ENCODE measurements around the gene SUSD6.

The SUSD6 gene

GRCh38 chr14:69675877-69676416, 64.6 kb downstream of the SUSD6 start:
- H3K27ac ChIP-seq (replicated peaks; ENCODE audit: low read length) = no peak overlapping the region
- H3K27me3 ChIP-seq (ENCODE audit: control insufficient read depth in 3 of 3, insufficient read depth in 3 of 3, low read depth in 1 of 3, low read length in 3 of 3) = peaks cover 0 to 3% (median 0%) of the 10 kb centered on the region in 3 experiments
- WGBS, 2 donors (ENCODE audit: extremely low coverage in 2 of 2, insufficient read length in 2 of 2, insufficient replicate concordance in 1 of 2) = no CpG with 5 or more reads among the region's 2 CpGs
- no peak overlapping the region for H4K91ac ChIP-seq (ENCODE audit: low read depth, low read length, poor library complexity)
- no peak overlapping the region for H3K9ac ChIP-seq (ENCODE audit: low read depth, low read length, poor library complexity)
- no peak overlapping the region for H3K4ac ChIP-seq (ENCODE audit: low read length)
- H2AFZ ChIP-seq (ENCODE audit: low read length) = no peak overlapping the region
- H3K4me1 ChIP-seq (ENCODE audit: control insufficient read depth in 2 of 2, insufficient read depth in 1 of 2, low read depth in 1 of 2, low read length in 2 of 2) = peaks cover 0 to 8% of the 10 kb centered on the region in 2 donors
- H3K79me1 ChIP-seq (ENCODE audit: low read depth, low read length) = no peaks in the 10 kb centered on the region
- H2AK5ac ChIP-seq (ENCODE audit: low read depth, low read length) = no peak overlapping the region
- no peak overlapping the region for H3K18ac ChIP-seq (ENCODE audit: low read length)
- H3K14ac ChIP-seq (ENCODE audit: low read length) = no peak overlapping the region
- H3K36me3 ChIP-seq (replicated peaks in 1 of 2; ENCODE audit: control insufficient read depth in 2 of 2, insufficient read depth in 2 of 2, low read length in 2 of 2) = no peaks in the 10 kb centered on the region
- H2BK15ac ChIP-seq (ENCODE audit: low read length) = no peak overlapping the region
- no peak overlapping the region for H2BK12ac ChIP-seq (ENCODE audit: low read length)
- H3K23ac ChIP-seq (ENCODE audit: low read depth, low read length, poor library complexity) = no peak overlapping the region
- H2BK120ac ChIP-seq (ENCODE audit: low read depth, low read length) = no peak overlapping the region
- DNase-seq (ENCODE audit: low spot score) = no peak
- H4K8ac ChIP-seq (ENCODE audit: low read depth, low read length) = no peak overlapping the region
- no peak overlapping the region for H3K4me3 ChIP-seq (ENCODE audit: low read length in 2 of 2)
- H2BK5ac ChIP-seq (ENCODE audit: low read length) = no peak overlapping the region
- H3K9me3 ChIP-seq (replicated peaks in 1 of 2; ENCODE audit: control insufficient read depth in 2 of 2, insufficient read depth in 1 of 2, low read depth in 1 of 2, low read length in 2 of 2) = no peaks in the 10 kb centered on the region
- no peak overlapping the region for H3K4me2 ChIP-seq (ENCODE audit: insufficient read depth, low read length, poor library complexity, severe bottlenecking)

DNA sequence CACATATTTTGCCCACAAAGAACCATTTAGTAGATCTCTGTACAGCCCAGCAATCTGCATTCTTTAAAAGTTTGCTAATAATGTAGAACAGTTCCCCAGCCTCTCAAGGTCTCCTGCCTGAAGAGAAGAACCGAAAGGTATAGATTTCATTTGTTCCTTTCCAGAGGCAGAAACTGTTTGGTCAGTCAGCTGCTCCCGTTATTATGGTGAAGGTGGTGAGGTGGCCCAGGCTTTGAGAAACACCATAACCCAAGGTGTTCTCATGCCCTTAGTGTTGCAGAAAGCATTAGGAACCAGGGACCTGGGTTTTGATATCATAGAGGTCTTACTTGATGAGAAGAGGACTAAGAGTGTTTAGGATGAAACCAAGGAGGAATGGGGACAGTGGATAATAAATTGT, 65.3 kb downstream of the SUSD6 start:
- H2BK5ac ChIP-seq (ENCODE audit: low read length) = no peak overlapping the region
- WGBS, 2 donors (ENCODE audit: extremely low coverage in 2 of 2, insufficient read length in 2 of 2, insufficient replicate concordance in 1 of 2) = no CpG with 5 or more reads among the region's 2 CpGs
- H3K23ac ChIP-seq (ENCODE audit: low read depth, low read length, poor library complexity) = no peak overlapping the region
- H3K14ac ChIP-seq (ENCODE audit: low read length) = no peak overlapping the region
- H3K27ac ChIP-seq (replicated peaks; ENCODE audit: low read length) = no peak overlapping the region
- H3K9ac ChIP-seq (ENCODE audit: low read depth, low read length, poor library complexity) = no peak overlapping the region
- no peak overlapping the region for H3K4me2 ChIP-seq (ENCODE audit: insufficient read depth, low read length, poor library complexity, severe bottlenecking)
- DNase-seq (ENCODE audit: low spot score) = no peak
- H3K36me3 ChIP-seq (replicated peaks in 1 of 2; ENCODE audit: control insufficient read depth in 2 of 2, insufficient read depth in 2 of 2, low read length in 2 of 2) = no peaks in the 10 kb centered on the region
- H4K91ac ChIP-seq (ENCODE audit: low read depth, low read length, poor library complexity) = no peak overlapping the region
- H2BK15ac ChIP-seq (ENCODE audit: low read length) = no peak overlapping the region
- no peak overlapping the region for H2AK5ac ChIP-seq (ENCODE audit: low read depth, low read length)
- H3K9me3 ChIP-seq (replicated peaks in 1 of 2; ENCODE audit: control insufficient read depth in 2 of 2, insufficient read depth in 1 of 2, low read depth in 1 of 2, low read length in 2 of 2) = no peaks in the 10 kb centered on the region
- H3K4ac ChIP-seq (ENCODE audit: low read length) = no peak overlapping the region
- no peak overlapping the region for H2AFZ ChIP-seq (ENCODE audit: low read length)
- no peak overlapping the region for H3K4me3 ChIP-seq (ENCODE audit: low read length in 2 of 2)
- H3K79me1 ChIP-seq (ENCODE audit: low read depth, low read length) = no peaks in the 10 kb centered on the region
- H2BK120ac ChIP-seq (ENCODE audit: low read depth, low read length) = no peak overlapping the region
- H2BK12ac ChIP-seq (ENCODE audit: low read length) = no peak overlapping the region
- H4K8ac ChIP-seq (ENCODE audit: low read depth, low read length) = no peak overlapping the region
- H3K4me1 ChIP-seq (ENCODE audit: control insufficient read depth in 2 of 2, insufficient read depth in 1 of 2, low read depth in 1 of 2, low read length in 2 of 2) = peaks cover 0 to 3% of the 10 kb centered on the region in 2 donors
- no peak overlapping the region for H3K18ac ChIP-seq (ENCODE audit: low read length)
- no peaks in the 10 kb centered on the region for H3K27me3 ChIP-seq (ENCODE audit: control insufficient read depth in 3 of 3, insufficient read depth in 3 of 3, low read depth in 1 of 3, low read length in 3 of 3)

DNA sequence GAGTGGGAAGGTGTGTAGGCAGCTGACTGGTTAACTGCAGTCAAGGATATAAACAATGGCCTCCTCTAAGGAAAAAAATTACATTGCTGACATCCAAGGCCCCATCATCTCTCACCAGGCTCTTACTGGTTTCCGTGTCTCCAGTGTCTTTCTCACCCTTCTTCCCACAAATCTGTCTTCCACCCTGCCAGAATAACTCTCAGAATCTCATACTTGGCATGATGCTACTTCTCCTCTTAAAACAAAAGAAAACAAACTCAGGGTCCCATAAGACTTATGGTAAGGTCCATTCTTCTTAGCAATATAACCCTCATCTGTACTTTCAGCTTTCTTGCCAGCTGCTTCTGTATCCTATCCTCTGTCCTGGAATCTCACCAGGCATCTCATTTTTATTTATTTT, 68.9 kb downstream of the SUSD6 start:
- no peak overlapping the region for H2BK5ac ChIP-seq (ENCODE audit: low read length)
- no peaks in the 10 kb centered on the region for H3K79me1 ChIP-seq (ENCODE audit: low read depth, low read length)
- no peaks in the 10 kb centered on the region for H3K9me3 ChIP-seq (replicated peaks in 1 of 2; ENCODE audit: control insufficient read depth in 2 of 2, insufficient read depth in 1 of 2, low read depth in 1 of 2, low read length in 2 of 2)
- H3K27ac ChIP-seq (replicated peaks; ENCODE audit: low read length) = no peak overlapping the region
- H2AFZ ChIP-seq (ENCODE audit: low read length) = no peak overlapping the region
- H3K27me3 ChIP-seq (ENCODE audit: control insufficient read depth in 3 of 3, insufficient read depth in 3 of 3, low read depth in 1 of 3, low read length in 3 of 3) = no peaks in the 10 kb centered on the region
- no peak overlapping the region for H2BK12ac ChIP-seq (ENCODE audit: low read length)
- H3K36me3 ChIP-seq (replicated peaks in 1 of 2; ENCODE audit: control insufficient read depth in 2 of 2, insufficient read depth in 2 of 2, low read length in 2 of 2) = no peaks in the 10 kb centered on the region
- no peak overlapping the region for H3K18ac ChIP-seq (ENCODE audit: low read length)
- H3K23ac ChIP-seq (ENCODE audit: low read depth, low read length, poor library complexity) = no peak overlapping the region
- no peak overlapping the region for H3K4me2 ChIP-seq (ENCODE audit: insufficient read depth, low read length, poor library complexity, severe bottlenecking)
- WGBS, 2 donors (ENCODE audit: extremely low coverage in 2 of 2, insufficient read length in 2 of 2, insufficient replicate concordance in 1 of 2) = no CpG with 5 or more reads among the region's 1 CpG
- no peak overlapping the region for H2AK5ac ChIP-seq (ENCODE audit: low read depth, low read length)
- no peak overlapping the region for H4K8ac ChIP-seq (ENCODE audit: low read depth, low read length)
- H3K4me3 ChIP-seq (ENCODE audit: low read length in 2 of 2) = no peak overlapping the region
- no peak overlapping the region for H4K91ac ChIP-seq (ENCODE audit: low read depth, low read length, poor library complexity)
- H3K9ac ChIP-seq (ENCODE audit: low read depth, low read length, poor library complexity) = no peak overlapping the region
- H3K4ac ChIP-seq (ENCODE audit: low read length) = no peak overlapping the region
- no peak for DNase-seq (ENCODE audit: low spot score)
- peaks cover 4 to 8% of the 10 kb centered on the region in 2 donors for H3K4me1 ChIP-seq (ENCODE audit: control insufficient read depth in 2 of 2, insufficient read depth in 1 of 2, low read depth in 1 of 2, low read length in 2 of 2)
- H2BK120ac ChIP-seq (ENCODE audit: low read depth, low read length) = no peak overlapping the region
- no peak overlapping the region for H3K14ac ChIP-seq (ENCODE audit: low read length)
- no peak overlapping the region for H2BK15ac ChIP-seq (ENCODE audit: low read length)

DNA sequence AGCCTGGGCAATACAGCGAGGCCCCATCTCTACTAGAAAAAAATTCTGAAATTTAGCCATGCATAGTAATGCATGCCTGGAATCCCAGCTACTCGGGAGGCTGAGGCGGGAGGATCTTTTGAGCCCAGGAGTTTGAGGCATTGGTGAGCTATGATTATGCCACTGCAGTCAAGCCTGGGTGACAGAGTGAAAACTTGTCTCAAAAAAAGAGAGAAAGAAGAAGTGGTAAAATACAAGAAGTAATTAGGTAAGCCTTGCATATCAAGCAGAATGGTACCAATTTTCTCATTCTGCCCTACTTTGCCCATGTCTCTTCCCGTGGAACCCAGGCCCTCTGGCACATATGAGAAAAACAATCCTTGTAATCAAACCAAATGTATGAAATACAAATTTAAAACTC, 70.7 kb downstream of the SUSD6 start:
- H2BK12ac ChIP-seq (ENCODE audit: low read length) = no peak overlapping the region
- no peak overlapping the region for H3K4me3 ChIP-seq (ENCODE audit: low read length in 2 of 2)
- no peak overlapping the region for H3K18ac ChIP-seq (ENCODE audit: low read length)
- H3K27ac ChIP-seq (replicated peaks; ENCODE audit: low read length) = no peak overlapping the region
- no peak overlapping the region for H2BK120ac ChIP-seq (ENCODE audit: low read depth, low read length)
- H2BK5ac ChIP-seq (ENCODE audit: low read length) = no peak overlapping the region
- no peak overlapping the region for H3K23ac ChIP-seq (ENCODE audit: low read depth, low read length, poor library complexity)
- H3K4me2 ChIP-seq (ENCODE audit: insufficient read depth, low read length, poor library complexity, severe bottlenecking) = no peak overlapping the region
- H3K27me3 ChIP-seq (ENCODE audit: control insufficient read depth in 3 of 3, insufficient read depth in 3 of 3, low read depth in 1 of 3, low read length in 3 of 3) = no peaks in the 10 kb centered on the region
- no peak overlapping the region for H2BK15ac ChIP-seq (ENCODE audit: low read length)
- DNase-seq (ENCODE audit: low spot score) = no peak
- no peak overlapping the region for H4K8ac ChIP-seq (ENCODE audit: low read depth, low read length)
- H3K14ac ChIP-seq (ENCODE audit: low read length) = no peak overlapping the region
- WGBS, 2 donors (ENCODE audit: extremely low coverage in 2 of 2, insufficient read length in 2 of 2, insufficient replicate concordance in 1 of 2) = no CpG with 5 or more reads among the region's 4 CpGs
- H2AK5ac ChIP-seq (ENCODE audit: low read depth, low read length) = no peak overlapping the region
- H3K4ac ChIP-seq (ENCODE audit: low read length) = no peak overlapping the region
- no peaks in the 10 kb centered on the region for H3K9me3 ChIP-seq (replicated peaks in 1 of 2; ENCODE audit: control insufficient read depth in 2 of 2, insufficient read depth in 1 of 2, low read depth in 1 of 2, low read length in 2 of 2)
- H4K91ac ChIP-seq (ENCODE audit: low read depth, low read length, poor library complexity) = no peak overlapping the region
- H3K79me1 ChIP-seq (ENCODE audit: low read depth, low read length) = no peaks in the 10 kb centered on the region
- peaks cover 7 to 14% of the 10 kb centered on the region in 2 donors for H3K4me1 ChIP-seq (ENCODE audit: control insufficient read depth in 2 of 2, insufficient read depth in 1 of 2, low read depth in 1 of 2, low read length in 2 of 2)
- no peak overlapping the region for H2AFZ ChIP-seq (ENCODE audit: low read length)
- no peaks in the 10 kb centered on the region for H3K36me3 ChIP-seq (replicated peaks in 1 of 2; ENCODE audit: control insufficient read depth in 2 of 2, insufficient read depth in 2 of 2, low read length in 2 of 2)
- no peak overlapping the region for H3K9ac ChIP-seq (ENCODE audit: low read depth, low read length, poor library complexity)
